Muscle layer of duodenum (tissue), 2 donors: ENCODE results near the gene OOSP1.
"Not testable (repeated sequence)": the region's sequence is repeated elsewhere in the genome, so short reads cannot be mapped to it uniquely, and the experiment has no call there.

Experiments
- H3K27ac ChIP-seq: one replicate; pipeline ENCODE4 v1.7.0; 2013; ENCODE audit warnings: mild to moderate bottlenecking, low read length
- H3K27me3 ChIP-seq: one replicate; pipeline ENCODE4 v1.7.0; 2013; ENCODE audit warnings: low read depth, mild to moderate bottlenecking, control low read depth, low read length
- H3K36me3 ChIP-seq, 2 donors: one replicate each; pipeline ENCODE4 v1.7.0; 2013; ENCODE audit warnings: low read length in 2 of 2, control low read depth in 1 of 2, mild to moderate bottlenecking in 1 of 2; ENCODE audit not compliant: insufficient read depth in 2 of 2, control insufficient read depth in 1 of 2
- H3K4me1 ChIP-seq, 2 donors: one replicate each; pipeline ENCODE4 v1.7.0; 2013; ENCODE audit warnings: low read length in 2 of 2, mild to moderate bottlenecking in 2 of 2, control low read depth in 1 of 2, moderate library complexity in 1 of 2; ENCODE audit not compliant: insufficient read depth in 2 of 2, control insufficient read depth in 1 of 2
- H3K4me3 ChIP-seq, 2 donors: one replicate each; pipeline ENCODE4 v1.7.0; 2013; ENCODE audit warnings: low read length in 2 of 2, low read depth in 1 of 2, mild to moderate bottlenecking in 1 of 2
- H3K9me3 ChIP-seq, 2 donors: one replicate each; pipeline ENCODE4 v1.7.0; 2013; ENCODE audit warnings: low read length in 2 of 2, control low read depth in 1 of 2, mild to moderate bottlenecking in 1 of 2; ENCODE audit not compliant: control insufficient read depth in 1 of 2
- donor health status: healthy.

Gene OOSP1

GRCh38 chr11:59962107-59962482 is 23.9 kb downstream of the OOSP1 start:
- Histone ChIP-seq H3K36me3 (no peaks in the 10 kb centered on the region), H3K9me3 (no peaks in the 10 kb centered on the region), H3K27me3 (no peaks in the 10 kb centered on the region), H3K27ac (no peak overlapping the region), H3K4me3 (no peak overlapping the region), H3K4me1 (no peaks in the 10 kb centered on the region)

- Histone ChIP-seq H3K4me1 (no peaks in the 10 kb centered on the region), H3K9me3 (no peaks in the 10 kb centered on the region), H3K36me3 (no peaks in the 10 kb centered on the region), H3K27ac (no peak within 1 kb of the TSS), H3K27me3 (no peaks in the 10 kb centered on the region), H3K4me3 (no peak within 1 kb of the TSS)
Observed at GRCh38 chr11:59963733-59964132, 25.5 kb downstream of the OOSP1 start, which contains the start of gene OOSP4A. Gene OOSP4A (plus strand): TSS chr11:59964033. CDS start chr11:59964033, 0 bp downstream.

- Histone ChIP-seq H3K27ac (no peak overlapping the region), H3K27me3 (no peaks in the 10 kb centered on the region), H3K4me3 (no peak overlapping the region), H3K9me3 (no peaks in the 10 kb centered on the region), H3K36me3 (no peaks in the 10 kb centered on the region), H3K4me1 (no peaks in the 10 kb centered on the region)
Observed at GRCh38 chr11:59965424-59965823, 27.2 kb downstream of the OOSP1 start.

- Histone ChIP-seq H3K4me3 (no peak overlapping the region), H3K9me3 (no peaks in the 10 kb centered on the region), H3K36me3 (no peaks in the 10 kb centered on the region), H3K4me1 (no peaks in the 10 kb centered on the region), H3K27ac (no peak overlapping the region), H3K27me3 (no peaks in the 10 kb centered on the region)
Observed at GRCh38 chr11:59966201-59966600, 28.0 kb downstream of the OOSP1 start.

GRCh38 chr11:59967677-59968394 is 29.6 kb downstream of the OOSP1 start:
- Histone ChIP-seq H3K9me3 (no peaks in the 10 kb centered on the region), H3K4me3 (no peak overlapping the region), H3K27ac (no peak overlapping the region), H3K27me3 (no peaks in the 10 kb centered on the region), H3K36me3 (no peaks in the 10 kb centered on the region), H3K4me1 (no peaks in the 10 kb centered on the region)

GRCh38 chr11:59968395-59968783 is 30.2 kb downstream of the OOSP1 start:
- H3K36me3 ChIP-seq: no peaks in the 10 kb centered on the region
- H3K4me3 ChIP-seq: no peak overlapping the region
- H3K4me1 ChIP-seq: no peaks in the 10 kb centered on the region
- H3K27ac ChIP-seq: no peak overlapping the region
- no peaks in the 10 kb centered on the region for H3K9me3 ChIP-seq
- H3K27me3 ChIP-seq: no peaks in the 10 kb centered on the region

GRCh38 chr11:59973097-59973496 is 34.9 kb downstream of the OOSP1 start:
- no peaks in the 10 kb centered on the region for H3K27me3 ChIP-seq
- H3K4me1 ChIP-seq: no peaks in the 10 kb centered on the region

GRCh38 chr11:59981106-59981770 is 43.0 kb downstream of the OOSP1 start:
- Histone ChIP-seq H3K36me3 (no peaks in the 10 kb centered on the region), H3K27me3 (no peaks in the 10 kb centered on the region), H3K4me3 (no peak overlapping the region), H3K9me3 (no peaks in the 10 kb centered on the region), H3K27ac (no peak overlapping the region), H3K4me1 (no peaks in the 10 kb centered on the region)

More at GRCh38 chr11:59973097-59973496, 34.9 kb downstream of the OOSP1 start:
- Histone ChIP-seq H3K9me3 (no peaks in the 10 kb centered on the region), H3K4me3 (no peak overlapping the region), H3K27ac (no peak overlapping the region), H3K36me3 (no peaks in the 10 kb centered on the region)

GRCh38 chr11:59982037-59982436 is 43.8 kb downstream of the OOSP1 start:
- not testable (repeated sequence) for H3K4me3 ChIP-seq, H3K27me3 ChIP-seq

GRCh38 chr11:59983212-59983611 is 45.0 kb downstream of the OOSP1 start:
- no peaks in the 10 kb centered on the region for H3K9me3 ChIP-seq
- H3K27ac ChIP-seq: no peak overlapping the region
- no peaks in the 10 kb centered on the region for H3K27me3 ChIP-seq
- no peaks in the 10 kb centered on the region for H3K36me3 ChIP-seq
- H3K4me1 ChIP-seq: no peaks in the 10 kb centered on the region
- H3K4me3 ChIP-seq: no peak overlapping the region

More at GRCh38 chr11:59982037-59982436, 43.8 kb downstream of the OOSP1 start:
- not testable (repeated sequence) for H3K27ac ChIP-seq, H3K9me3 ChIP-seq, H3K4me1 ChIP-seq, H3K36me3 ChIP-seq

- Histone ChIP-seq H3K4me1 (no peaks in the 10 kb centered on the region), H3K36me3 (no peaks in the 10 kb centered on the region), H3K27me3 (no peaks in the 10 kb centered on the region), H3K9me3 (peaks cover 0 to 5% of the 10 kb centered on the region in 2 donors), H3K4me3 (no peak overlapping the region), H3K27ac (no peak overlapping the region)
Observed at GRCh38 chr11:59984368-59984767, 46.1 kb downstream of the OOSP1 start.
